OCI-LY1 (cell line): ENCODE measurements around the gene MYBPHL.

ENCODE experiments used
- CTCF ChIP-seq: fragments of 200-600 bp; sonication (generic), shearing (Covaris generic); IDR thresholded peaks from 2 replicates; pipeline ENCODE4 v1.5.1; 2017; ENCODE audit warnings: mild to moderate bottlenecking, antibody characterized with exemption, low read length, moderate library complexity, mixed read lengths
- EZH2 ChIP-seq: fragments of 200-600 bp; sonication (generic), shearing (Covaris generic); IDR thresholded peaks from 2 replicates; pipeline ENCODE4 v1.8.0; 2017; ENCODE audit warnings: borderline replicate concordance, mixed run types, mild to moderate bottlenecking, antibody characterized with exemption, low read length, moderate library complexity, mixed read lengths

GRCh38 chr1:109259674-109260557, 46.9 kb downstream of the MYBPHL start:
- TF ChIP-seq CTCF (no peak), EZH2 (no peak)
